HL-60 (cell line): ENCODE data around the gene KIAA1549.
"Not testable (repeated sequence)": the region's sequence is repeated elsewhere in the genome, so short reads cannot be mapped to it uniquely, and the experiment has no call there.

ENCODE experiments used
- DNase-seq, 2 experiments: peaks; one replicate each; pipeline ENCODE4 v3.0.0-alpha.2; 2010 to 2020; ENCODE audit warnings: low read depth in 1 of 2, low spot score in 1 of 2
- H3K27ac ChIP-seq: fragments of 250-450 bp; sonication (Bioruptor Pico); replicated peaks from 2 replicates; pipeline ENCODE4 v1.5.1; 2020; ENCODE audit warnings: mild to moderate bottlenecking, moderate library complexity
- H3K27me3 ChIP-seq: fragments of 250-450 bp; sonication (Bioruptor Pico); 2 replicates; pipeline ENCODE4 v1.5.1; 2021; ENCODE audit warnings: mild to moderate bottlenecking, moderate library complexity; ENCODE audit not compliant: insufficient read depth, poor library complexity, severe bottlenecking
- H3K4me3 ChIP-seq: replicated peaks from 2 replicates; pipeline ENCODE4 v1.5.1; 2011; ENCODE audit warnings: mild to moderate bottlenecking, control low read depth, low read length; ENCODE audit not compliant: insufficient read depth
- CTCF ChIP-seq: IDR thresholded peaks from one replicate; pipeline ENCODE4 v1.5.1; 2011; ENCODE audit warnings: low read length, control low read depth, inconsistent platforms; ENCODE audit not compliant: insufficient read depth
- GABPA ChIP-seq: IDR thresholded peaks from 2 replicates; pipeline ENCODE4 v1.6.1; 2012; ENCODE audit warnings: low read depth
- POLR2AphosphoS5 ChIP-seq: IDR thresholded peaks from 2 replicates; pipeline ENCODE4 v1.6.1; 2012; ENCODE audit warnings: low read depth
- REST ChIP-seq: IDR thresholded peaks from 2 replicates; pipeline ENCODE4 v1.6.1; 2012; ENCODE audit warnings: low read depth; ENCODE audit not compliant: insufficient replicate concordance
- SPI1 ChIP-seq: IDR thresholded peaks from 2 replicates; pipeline ENCODE4 v1.6.1; 2012; ENCODE audit warnings: low read depth, mild to moderate bottlenecking, borderline replicate concordance

KIAA1549 gene

GRCh38 chr7:138978541-138979184 is 2.5 kb downstream of the KIAA1549 start:
- Histone ChIP-seq H3K27me3 (peaks cover 37% of the 10 kb centered on the region), H3K27ac (no peak overlapping the region), H3K4me3 (no peak overlapping the region)
- no peak for TF ChIP-seq SPI1
- no peak for TF ChIP-seq GABPA
- no peak for TF ChIP-seq REST
- no peak for TF ChIP-seq CTCF
- no peak for TF ChIP-seq POLR2AphosphoS5
- DNase-seq: no peak

- H3K27me3 ChIP-seq: peaks cover 23% of the 10 kb centered on the region
- DNase-seq, H3K27ac ChIP-seq, H3K4me3 ChIP-seq: not testable (repeated sequence)
These were observed 5.0 kb downstream of the KIAA1549 start for GRCh38 chr7:138976161-138976560.

- H3K27ac ChIP-seq: no peak overlapping the region
- peaks cover 20% of the 10 kb centered on the region for H3K27me3 ChIP-seq
- no peak for DNase-seq
- H3K4me3 ChIP-seq: no peak overlapping the region
- no peak for TF ChIP-seq GABPA
- no peak for TF ChIP-seq POLR2AphosphoS5
- no peak for TF ChIP-seq REST
These were observed 5.7 kb downstream of the KIAA1549 start for GRCh38 chr7:138975343-138976104.

GRCh38 chr7:138974675-138975292 is 6.4 kb downstream of the KIAA1549 start:
- no peak for TF ChIP-seq GABPA
- no peak for TF ChIP-seq REST
- TF ChIP-seq SPI1: no peak
- TF ChIP-seq POLR2AphosphoS5: no peak
- TF ChIP-seq CTCF: no peak
- peaks cover 12% of the 10 kb centered on the region for H3K27me3 ChIP-seq
- no peak for DNase-seq
- H3K27ac ChIP-seq: no peak overlapping the region
- no peak overlapping the region for H3K4me3 ChIP-seq
